OCI-LY3 (cell line): ENCODE results near the gene TECR.
A peak's percentile ranks its signal among the peaks of the same experiment; 100 is the strongest.
"Not testable (repeated sequence)": the region's sequence is repeated elsewhere in the genome, so short reads cannot be mapped to it uniquely, and the experiment has no call there.

Experiments
- H2AFZ ChIP-seq: fragments of 200-600, 300-600 bp; shearing (Covaris generic); 2 replicates; pipeline ENCODE4 v1.6.0; 2014; ENCODE audit warnings: antibody characterized with exemption, low read depth, low read length
- H3K27ac ChIP-seq: fragments of 200-600, 300-600 bp; sonication (generic); 2 replicates; pipeline ENCODE4 v1.5.1; 2014; ENCODE audit warnings: mild to moderate bottlenecking, low read length, moderate library complexity, mixed read lengths
- H3K27me3 ChIP-seq: fragments of 200-600, 300-600 bp; sonication (generic); 2 replicates; pipeline ENCODE4 v1.6.1; 2014; ENCODE audit warnings: low read depth, low read length, mixed read lengths
- H3K36me3 ChIP-seq: fragments of 200-600, 300-600 bp; sonication (generic); replicated peaks from 2 replicates; pipeline ENCODE3; 2014; ENCODE audit warnings: low read depth, low read length, mixed read lengths
- H3K4me1 ChIP-seq: fragments of 300-600, 200-600 bp; sonication (generic); 2 replicates; pipeline ENCODE4 v1.6.1; 2014; ENCODE audit warnings: low read length, mixed read lengths
- H3K4me2 ChIP-seq: fragments of 200-600, 300-600 bp; sonication (generic); 2 replicates; pipeline ENCODE4 v1.6.1; 2014; ENCODE audit warnings: low read length, mixed read lengths
- H3K4me3 ChIP-seq: fragments of 300-600, 200-600 bp; sonication (generic); 2 replicates; pipeline ENCODE4 v1.5.1; 2014; ENCODE audit warnings: antibody characterized with exemption, mild to moderate bottlenecking, low read length, moderate library complexity
- H3K79me2 ChIP-seq: fragments of 300-600, 200-600 bp; shearing (Covaris generic); 2 replicates; pipeline ENCODE4 v1.6.1; 2014; ENCODE audit warnings: mild to moderate bottlenecking, low read length, mixed read lengths
- H3K9ac ChIP-seq: fragments of 300-600, 200-600 bp; shearing (Covaris generic); 2 replicates; pipeline ENCODE4 v1.6.0; 2014; ENCODE audit warnings: mild to moderate bottlenecking, low read length, moderate library complexity
- H3K9me3 ChIP-seq: fragments of 200-600, 300-600 bp; shearing (Covaris generic); 2 replicates; pipeline ENCODE4 v1.6.1; 2014; ENCODE audit warnings: low read length, mixed read lengths; ENCODE audit not compliant: insufficient read depth
- H4K20me1 ChIP-seq: fragments of 200-600, 300-600 bp; sonication (generic); 2 replicates; pipeline ENCODE4 v1.6.1; 2016; ENCODE audit warnings: low read length, mixed read lengths; ENCODE audit not compliant: insufficient read depth
- CTCF ChIP-seq: fragments of 200-600, 300-600 bp; sonication (generic); IDR thresholded peaks from 2 replicates; pipeline ENCODE4 v1.5.1; 2014; ENCODE audit warnings: antibody characterized with exemption, low read length, low read depth
- EZH2phosphoT487 ChIP-seq: fragments of 200-600 bp; shearing (Covaris generic); IDR thresholded peaks from 2 replicates; pipeline ENCODE4 v1.6.1; 2018; ENCODE audit warnings: antibody characterized with exemption, mixed run types, low read depth

TECR gene

GRCh38 chr19:14589433-14589832 lies 60.0 kb downstream of the TECR start:
- H3K27me3 ChIP-seq, H3K4me3 ChIP-seq, H3K4me2 ChIP-seq, H2AFZ ChIP-seq, H3K27ac ChIP-seq, H3K9ac ChIP-seq, H3K9me3 ChIP-seq: not testable (repeated sequence)
- peaks cover 35% of the 10 kb centered on the region for H3K4me1 ChIP-seq
- H3K79me2 ChIP-seq = peaks cover 56% of the 10 kb centered on the region
- peaks cover 40% of the 10 kb centered on the region for H4K20me1 ChIP-seq
- peaks cover 29% of the 10 kb centered on the region for H3K36me3 ChIP-seq

- Histone ChIP-seq H3K79me2 (peaks cover 31% of the 10 kb centered on the region), H2AFZ (no peak overlapping the region), H3K4me1 (no peaks in the 10 kb centered on the region), H3K27me3 (no peaks in the 10 kb centered on the region), H3K27ac (no peak overlapping the region), H4K20me1 (peaks cover 46% of the 10 kb centered on the region), H3K4me2 (no peak overlapping the region), H3K9me3 (peaks cover 6% of the 10 kb centered on the region; the same call in 1 of the 2 replicates), H3K36me3 (peaks cover 64% of the 10 kb centered on the region), H3K4me3 (no peak overlapping the region), H3K9ac (no peak overlapping the region)
- no peak for TF ChIP-seq CTCF
- TF ChIP-seq EZH2phosphoT487 = no peak
These were observed 66.2 kb downstream of the TECR start for GRCh38 chr19:14595558-14595957.

- TF ChIP-seq EZH2phosphoT487 = no peak
- no peak for TF ChIP-seq CTCF
- H3K27me3 ChIP-seq = no peaks in the 10 kb centered on the region
- H3K36me3 ChIP-seq = peaks cover 68% of the 10 kb centered on the region
- no peak overlapping the region for H3K9ac ChIP-seq
- peaks cover 19% of the 10 kb centered on the region for H3K9me3 ChIP-seq
- peaks cover 28% of the 10 kb centered on the region for H4K20me1 ChIP-seq
- H3K79me2 ChIP-seq = peaks cover 11% of the 10 kb centered on the region
- no peak overlapping the region for H3K4me3 ChIP-seq
- H2AFZ ChIP-seq = no peak overlapping the region
- peaks cover 24% of the 10 kb centered on the region for H3K4me1 ChIP-seq
- no peak overlapping the region for H3K4me2 ChIP-seq
- no peak overlapping the region for H3K27ac ChIP-seq
These were observed 70.3 kb downstream of the TECR start for GRCh38 chr19:14599548-14600147.

GRCh38 chr19:14603990-14604387 lies 74.6 kb downstream of the TECR start:
- H3K9me3 ChIP-seq = peaks cover 12% of the 10 kb centered on the region; the same call in 1 of the 2 replicates
- H3K79me2 ChIP-seq = no peaks in the 10 kb centered on the region
- peaks cover 40% of the 10 kb centered on the region for H3K4me1 ChIP-seq
- TF ChIP-seq CTCF (no peak), EZH2phosphoT487 (no peak)
- peaks cover 56% of the 10 kb centered on the region for H3K36me3 ChIP-seq
- H3K9ac ChIP-seq = peak overlapping the region; percentile 54
- H3K27ac ChIP-seq = peak overlapping the region; percentile 85
- H3K27me3 ChIP-seq = no peaks in the 10 kb centered on the region
- H3K4me2 ChIP-seq = peak overlapping the region; percentile 54
- no peak overlapping the region for H2AFZ ChIP-seq
- H3K4me3 ChIP-seq = peak overlapping the region; percentile 55
- 0 out of 2 replicates have a peak, but pooled peaks cover 3% of the 10 kb centered on the region for H4K20me1 ChIP-seq
